Measurements from ENCODE around the gene NDUFAF3. TPM values are rescaled to one million over a fixed set of nuclear protein-coding genes. Genes with fewer than 3 reads are reported as not detected.

The NDUFAF3 gene
- total RNA-seq, 1 experiment from 2014 or later, result 38.8 TPM

GRCh38 chr3:49030321-49030720, 8.4 kb downstream of the NDUFAF3 start:
- no peaks in the 10 kb centered on the region; the same call in 1 of the 2 replicates for H4K20me1 ChIP-seq (ENCODE audit: insufficient read depth)
- no TSS peak for BruUV-seq (replicated peaks)
- H3F3A ChIP-seq (ENCODE audit: insufficient read depth, low read depth), result peaks cover 34% of the 10 kb centered on the region
- ChIA-PET CTCF (no interaction called here), POLR2A (ENCODE audit: unreplicated experiment) (no interaction called here)
- H3K27me3 ChIP-seq (ENCODE audit: insufficient read depth, low read depth), result no peaks in the 10 kb centered on the region
- H3K4me2 ChIP-seq, result no peak overlapping the region
- intact Hi-C loops (cut with micrococcal nuclease; ENCODE audit: unreplicated experiment), result no loop called here
- peaks cover 37% of the 10 kb centered on the region for H3K79me2 ChIP-seq (ENCODE audit: low read depth)
- H3K9me2 ChIP-seq (ENCODE audit: insufficient read depth), result no peaks in the 10 kb centered on the region
- H3K27ac ChIP-seq, result no peak overlapping the region
- H3K4me3 ChIP-seq, result no peak overlapping the region
- TF ChIP-seq CTCF (conservative IDR thresholded peaks at IDR 0.05), result no peak
- no peak for TF ChIP-seq EZH2 (IDR thresholded peaks at IDR 0.05; ENCODE audit: low read depth)
- H3K9me3 ChIP-seq (ENCODE audit: insufficient read depth, low read depth), result no peaks in the 10 kb centered on the region
- H3K36me3 ChIP-seq (ENCODE audit: low read depth), result peaks cover 14% of the 10 kb centered on the region; the same call in 1 of the 2 replicates
- H3K4me1 ChIP-seq (replicated peaks; ENCODE audit: insufficient read depth), result peaks cover 8% of the 10 kb centered on the region
- no peak for DNase-seq
- no peak overlapping the region for H2AFZ ChIP-seq

- DNase-seq, result no peak
- Histone ChIP-seq H3K4me2 (no peak overlapping the region), H3K9me2 (ENCODE audit: insufficient read depth) (no peaks in the 10 kb centered on the region), H4K20me1 (ENCODE audit: insufficient read depth) (no peaks in the 10 kb centered on the region), H3K79me2 (ENCODE audit: low read depth) (peaks cover 14% of the 10 kb centered on the region), H2AFZ (no peak overlapping the region), H3F3A (ENCODE audit: insufficient read depth, low read depth) (peaks cover 19% of the 10 kb centered on the region), H3K4me3 (no peak overlapping the region), H3K27ac (no peak overlapping the region), H3K27me3 (ENCODE audit: insufficient read depth, low read depth) (no peaks in the 10 kb centered on the region), H3K36me3 (ENCODE audit: low read depth) (no peaks in the 10 kb centered on the region), H3K9me3 (ENCODE audit: insufficient read depth, low read depth) (no peaks in the 10 kb centered on the region), H3K4me1 (replicated peaks; ENCODE audit: insufficient read depth) (peaks cover 7% of the 10 kb centered on the region)
- POLR2A ChIA-PET (ENCODE audit: unreplicated experiment), result interaction anchor here (0.7 kb wide), 1 partner anchor 183 kb away, joined by 4 read pairs; no protein-coding TSS in a partner anchor
- TF ChIP-seq CTCF (conservative IDR thresholded peaks at IDR 0.05), result no peak
- TF ChIP-seq EZH2 (IDR thresholded peaks at IDR 0.05; ENCODE audit: low read depth), result no peak
- no TSS peak for BruUV-seq (replicated peaks)
- intact Hi-C loops (cut with micrococcal nuclease; ENCODE audit: unreplicated experiment), result no loop called here
- CTCF ChIA-PET, result no interaction called here
Observed at GRCh38 chr3:49032646-49033304, 10.9 kb downstream of the NDUFAF3 start.

GRCh38 chr3:49034650-49035049, 12.7 kb downstream of the NDUFAF3 start:
- POLR2A ChIA-PET (ENCODE audit: unreplicated experiment), result interaction anchor here (0.6 kb wide), 1 partner anchor 242 kb away, joined by 3 read pairs; no protein-coding TSS in a partner anchor
- no peaks in the 10 kb centered on the region for H3K27me3 ChIP-seq (ENCODE audit: insufficient read depth, low read depth)
- H3K79me2 ChIP-seq (ENCODE audit: low read depth), result no peaks in the 10 kb centered on the region
- TF ChIP-seq EZH2 (IDR thresholded peaks at IDR 0.05; ENCODE audit: low read depth), result no peak
- no peak overlapping the region for H3K4me2 ChIP-seq
- H3K27ac ChIP-seq, result no peak overlapping the region
- H3K4me1 ChIP-seq (replicated peaks; ENCODE audit: insufficient read depth), result no peaks in the 10 kb centered on the region
- no peak for DNase-seq
- BruUV-seq (replicated peaks), result no TSS peak
- H3K36me3 ChIP-seq (ENCODE audit: low read depth), result no peaks in the 10 kb centered on the region
- no peaks in the 10 kb centered on the region for H3K9me3 ChIP-seq (ENCODE audit: insufficient read depth, low read depth)
- intact Hi-C loops (cut with micrococcal nuclease; ENCODE audit: unreplicated experiment), result no loop called here
- peaks cover 16% of the 10 kb centered on the region for H3F3A ChIP-seq (ENCODE audit: insufficient read depth, low read depth)
- no peaks in the 10 kb centered on the region for H3K9me2 ChIP-seq (ENCODE audit: insufficient read depth)
- H2AFZ ChIP-seq, result no peak overlapping the region
- CTCF ChIA-PET, result no interaction called here
- no peak overlapping the region for H3K4me3 ChIP-seq
- no peaks in the 10 kb centered on the region for H4K20me1 ChIP-seq (ENCODE audit: insufficient read depth)
